ENCODE data around the gene GCNT1. TPM values are rescaled to one million over a fixed set of nuclear protein-coding genes. Genes with fewer than 3 reads are reported as not detected.
"Not testable (repeated sequence)": the region's sequence is repeated elsewhere in the genome, so short reads cannot be mapped to it uniquely, and the experiment has no call there.

The GCNT1 gene
- polyA plus RNA-seq, 3 donors = 4.3 to 4.9 (median 4.8) TPM

DNA sequence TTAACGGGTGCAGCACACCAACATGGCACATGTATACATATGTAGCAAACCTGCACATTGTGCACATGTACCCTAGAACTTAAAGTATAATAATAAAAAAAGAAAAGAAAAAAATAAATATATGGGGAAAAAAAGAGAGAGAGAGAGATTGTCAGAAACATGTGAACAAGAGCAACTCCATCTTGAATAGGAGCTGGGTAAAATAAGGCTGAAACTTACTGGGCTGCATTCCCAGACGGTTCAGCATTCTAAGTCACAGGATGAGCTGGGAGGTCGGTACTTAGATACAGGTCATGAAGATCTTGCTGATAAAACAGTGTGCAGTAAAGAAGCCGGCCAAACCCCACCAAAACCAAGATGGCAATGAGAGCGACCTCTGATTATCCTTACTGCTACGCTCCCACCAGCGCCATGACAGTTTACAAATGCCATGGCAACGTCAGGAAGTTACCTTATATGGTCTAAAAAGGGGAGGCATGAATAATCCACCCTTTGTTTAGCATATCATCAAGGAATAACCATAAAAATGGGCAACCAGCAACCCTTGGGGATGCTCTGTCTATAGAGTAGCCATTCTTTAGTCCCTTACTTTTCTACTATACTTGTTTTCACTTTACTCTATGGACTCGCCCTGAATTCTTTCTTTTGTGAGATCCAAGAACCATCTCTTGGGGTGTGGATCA is 21.8 kb upstream of the GCNT1 start:
- DNase-seq (ENCODE audit: extremely low read depth in 1 of 11, low read depth in 9 of 11, low spot score in 4 of 11) = not testable (repeated sequence)

DNA sequence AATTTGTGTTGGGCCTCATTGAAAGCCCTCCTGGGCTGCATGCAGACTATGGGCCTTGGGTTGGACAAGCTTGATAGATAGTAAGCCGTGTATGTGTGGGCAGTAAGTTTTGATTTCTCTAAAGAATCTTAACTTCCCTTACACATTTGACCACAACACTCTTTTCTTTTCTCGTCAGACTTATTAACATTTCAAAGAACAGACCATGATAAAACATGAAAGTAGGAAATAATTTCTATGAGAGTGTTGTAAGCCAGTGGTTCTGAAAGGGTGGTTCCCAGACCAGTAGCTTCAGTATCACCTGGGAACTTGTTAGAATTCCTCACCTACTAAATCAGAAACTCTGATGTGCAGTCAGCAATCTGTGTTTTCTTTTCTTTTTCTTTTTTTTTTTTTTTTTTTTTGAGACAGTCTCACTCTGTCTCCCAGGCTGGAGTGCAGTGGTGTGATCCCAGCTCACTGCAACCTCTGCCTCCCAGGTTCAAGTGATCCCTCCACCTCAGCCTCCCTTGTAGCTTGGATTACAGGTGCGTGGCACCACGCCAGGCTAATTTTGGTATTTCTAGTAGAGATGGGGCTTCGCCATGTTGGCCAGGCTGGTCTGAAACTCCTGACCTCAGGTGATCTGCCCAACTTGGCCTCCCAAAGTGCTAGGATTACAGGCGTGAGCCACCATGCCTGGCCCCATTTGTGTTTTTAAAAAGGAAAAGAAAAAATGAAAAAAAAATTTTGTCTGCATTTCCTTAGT is 20.0 kb upstream of the GCNT1 start:
- no peak for DNase-seq (ENCODE audit: extremely low read depth in 1 of 11, low read depth in 9 of 11, low spot score in 4 of 11)

DNA sequence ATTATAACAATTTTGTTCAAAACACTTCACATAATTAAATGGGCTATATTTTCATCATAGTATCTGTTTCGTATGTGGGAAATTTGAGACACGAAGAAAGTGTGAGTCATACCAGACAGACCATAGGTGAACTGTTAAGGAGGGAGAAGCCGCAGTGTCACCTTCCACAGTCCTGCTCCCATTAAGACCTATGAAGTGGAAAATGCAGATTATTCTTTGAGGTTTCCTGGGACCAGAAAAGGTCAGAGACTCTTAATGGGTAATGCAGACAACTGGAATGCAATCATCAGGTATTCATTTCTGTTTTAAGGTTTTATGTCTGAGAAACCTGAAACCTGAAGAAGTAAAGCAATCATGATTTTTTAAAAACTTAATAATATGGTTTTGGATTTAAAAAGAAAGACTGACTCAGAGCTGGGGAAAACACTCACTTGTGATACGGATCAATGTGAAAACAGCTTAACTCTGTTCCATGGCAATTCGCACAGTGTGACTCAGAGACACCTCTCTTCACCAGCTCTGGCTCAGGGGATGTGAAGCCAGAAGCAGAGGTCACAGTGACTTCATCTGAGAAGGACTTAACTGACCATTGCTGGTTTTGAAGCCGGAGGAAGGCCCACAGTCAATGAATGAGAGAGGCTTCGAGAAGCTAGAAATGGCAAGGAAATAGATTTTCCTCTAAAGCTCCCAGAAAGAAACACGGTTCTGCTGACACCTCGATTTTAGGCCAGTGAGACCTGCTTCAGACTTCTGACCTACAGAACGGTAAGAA is 17.2 kb upstream of the GCNT1 start:
- DNase-seq (ENCODE audit: extremely low read depth in 1 of 11, low read depth in 9 of 11, low spot score in 4 of 11) = peak in 1 of 11 donors; percentile 9

DNA sequence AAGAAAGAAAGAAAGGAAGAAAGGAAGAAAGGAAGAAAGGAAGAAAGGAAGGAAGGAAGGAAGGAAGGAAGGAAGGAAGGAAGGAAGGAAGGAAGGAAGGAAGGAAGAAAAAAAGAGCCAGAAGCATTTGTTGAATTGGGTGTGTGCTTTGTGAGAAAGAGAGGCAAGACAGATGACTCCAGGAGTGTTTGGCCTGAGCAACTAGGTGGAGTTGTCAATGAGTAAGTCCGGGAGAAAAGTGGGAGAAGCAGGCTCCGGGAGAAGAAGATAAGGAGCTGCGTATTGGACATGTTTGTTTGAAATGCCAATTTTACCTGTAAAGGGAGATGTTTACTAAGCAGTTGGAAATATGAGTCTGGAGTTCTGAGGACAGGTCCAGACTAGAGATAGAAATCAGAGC is 15.1 kb upstream of the GCNT1 start:
- no peak for DNase-seq (ENCODE audit: extremely low read depth in 1 of 11, low read depth in 9 of 11, low spot score in 4 of 11)

DNA sequence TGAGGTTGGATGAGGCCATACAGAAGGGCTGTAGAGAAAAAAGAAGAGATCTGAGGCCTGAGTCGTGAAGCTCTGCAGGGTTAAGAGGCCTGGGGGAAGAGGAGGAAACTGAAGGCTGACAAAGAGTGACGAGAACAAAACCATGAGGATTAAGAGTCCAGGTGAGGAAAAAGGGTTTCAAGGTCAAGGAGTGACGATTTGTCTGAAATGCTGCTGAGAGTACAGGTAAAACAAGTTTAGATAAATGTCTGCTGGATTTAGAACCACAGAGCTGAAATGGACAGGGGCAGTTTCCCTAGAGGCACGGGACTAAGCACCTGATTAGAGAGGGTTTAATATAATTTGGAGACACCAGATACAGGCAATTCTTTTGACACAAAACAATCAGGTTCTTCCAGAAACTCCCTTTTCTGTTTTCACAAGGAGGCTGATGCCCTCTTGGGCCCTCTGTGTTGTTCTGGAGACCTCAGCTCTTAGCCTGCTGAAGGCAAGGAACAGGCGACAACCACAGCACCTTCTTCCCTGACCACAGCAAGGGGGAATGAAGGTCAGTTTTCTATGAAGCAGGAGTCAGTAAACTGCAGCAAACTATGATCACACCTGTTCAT is 14.6 kb upstream of the GCNT1 start:
- DNase-seq (ENCODE audit: extremely low read depth in 1 of 11, low read depth in 9 of 11, low spot score in 4 of 11) = no peak

DNA sequence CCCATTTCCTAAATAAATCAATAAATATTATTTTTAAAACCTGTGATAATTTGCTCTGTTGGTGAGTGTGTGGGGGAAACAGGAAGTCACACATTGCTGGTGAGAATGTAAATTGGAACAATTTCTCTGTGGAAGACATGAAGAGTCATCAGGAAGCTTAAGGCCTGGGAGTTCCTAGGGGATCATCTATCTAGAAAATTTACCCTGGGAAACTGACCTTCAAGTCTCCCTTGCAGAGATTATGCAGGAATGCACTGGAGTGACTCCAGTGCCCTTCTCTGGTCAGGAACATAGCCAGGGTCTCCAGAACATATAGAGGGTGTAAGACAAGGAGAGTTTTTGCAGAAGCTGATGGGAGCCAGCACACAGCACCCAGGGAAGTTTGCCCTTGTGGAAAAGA is 13.0 kb upstream of the GCNT1 start:
- DNase-seq (ENCODE audit: extremely low read depth in 1 of 11, low read depth in 9 of 11, low spot score in 4 of 11) = no peak

DNA sequence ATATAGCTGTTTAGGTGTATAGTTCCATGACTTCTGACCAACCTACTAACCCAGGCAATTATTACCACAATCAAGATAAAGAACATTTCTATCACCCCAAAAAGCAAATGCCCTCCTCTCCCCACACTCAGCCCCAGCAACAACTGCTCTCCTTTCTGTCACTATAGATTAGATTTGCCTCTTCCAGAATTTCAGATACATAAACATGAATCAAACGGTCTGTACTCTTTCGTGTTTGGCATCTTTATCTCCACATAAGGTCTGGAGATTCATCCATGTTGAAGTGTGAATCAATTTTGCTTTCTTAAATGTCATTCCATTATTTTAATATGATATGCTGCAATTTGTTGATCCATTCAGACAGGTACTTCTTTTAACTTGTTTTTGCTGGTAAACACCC is 10.5 kb upstream of the GCNT1 start:
- no peak for DNase-seq (ENCODE audit: extremely low read depth in 1 of 11, low read depth in 9 of 11, low spot score in 4 of 11)

DNA sequence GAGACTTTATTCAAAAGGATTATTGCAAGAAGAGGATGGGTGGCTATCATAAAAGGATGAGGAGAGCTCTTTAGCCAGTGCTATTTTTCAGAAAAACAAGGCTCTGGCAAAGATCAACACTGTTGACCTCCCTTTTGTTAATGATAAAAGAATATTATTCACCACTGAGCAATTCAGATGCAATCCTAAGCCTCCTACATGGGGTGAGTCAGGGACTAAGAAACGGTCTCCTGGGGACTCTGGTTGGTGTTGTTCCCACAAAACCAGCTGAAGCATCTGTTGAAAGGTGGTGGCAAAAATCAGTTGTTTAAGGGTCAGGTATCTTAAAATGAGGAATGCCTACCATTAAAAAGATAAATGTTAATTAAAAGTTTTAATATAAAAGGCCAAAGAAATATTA is 7.7 kb upstream of the GCNT1 start:
- no peak for DNase-seq (ENCODE audit: extremely low read depth in 1 of 11, low read depth in 9 of 11, low spot score in 4 of 11)

DNA sequence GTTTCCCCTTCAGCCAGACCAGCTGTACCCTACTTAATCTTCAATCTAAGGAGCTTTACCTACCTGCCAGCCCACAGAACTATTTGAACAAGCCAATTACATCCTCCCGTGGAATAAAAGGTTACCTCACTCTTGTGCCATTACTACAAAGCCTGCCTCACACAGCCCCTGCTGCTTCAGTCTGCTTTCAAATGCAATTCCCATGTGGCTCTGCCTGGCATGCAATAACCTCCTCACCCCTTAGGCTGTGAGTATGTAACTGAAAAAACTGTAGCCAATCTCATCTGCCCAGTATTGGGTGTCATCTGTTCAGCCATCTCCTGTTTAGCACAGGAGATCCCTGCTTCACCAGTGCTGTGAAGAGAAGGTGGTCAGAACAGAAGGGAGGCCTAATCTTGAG is 6.1 kb upstream of the GCNT1 start:
- DNase-seq (ENCODE audit: extremely low read depth in 1 of 11, low read depth in 9 of 11, low spot score in 4 of 11) = no peak

DNA sequence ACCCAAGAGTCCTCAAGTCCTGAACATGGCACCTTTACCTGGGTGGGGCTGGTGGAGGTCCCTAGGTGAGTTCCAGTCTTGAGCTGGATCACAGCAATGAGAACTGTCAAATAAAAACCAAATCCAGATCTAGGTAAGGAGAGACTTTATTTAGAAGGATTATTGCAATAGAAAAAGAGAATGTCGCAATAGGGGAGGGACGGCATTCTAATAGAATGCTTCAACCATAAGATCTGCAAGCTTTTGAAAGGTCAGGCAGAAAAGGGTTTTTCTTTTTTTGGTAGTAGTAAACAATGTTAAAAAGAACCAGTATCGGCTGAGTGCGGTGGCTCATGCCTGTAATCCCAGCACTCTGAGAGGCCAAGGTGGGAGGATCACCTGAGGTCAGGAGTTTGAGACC is 5.2 kb upstream of the GCNT1 start:
- DNase-seq (ENCODE audit: extremely low read depth in 1 of 11, low read depth in 9 of 11, low spot score in 4 of 11) = no peak

DNA sequence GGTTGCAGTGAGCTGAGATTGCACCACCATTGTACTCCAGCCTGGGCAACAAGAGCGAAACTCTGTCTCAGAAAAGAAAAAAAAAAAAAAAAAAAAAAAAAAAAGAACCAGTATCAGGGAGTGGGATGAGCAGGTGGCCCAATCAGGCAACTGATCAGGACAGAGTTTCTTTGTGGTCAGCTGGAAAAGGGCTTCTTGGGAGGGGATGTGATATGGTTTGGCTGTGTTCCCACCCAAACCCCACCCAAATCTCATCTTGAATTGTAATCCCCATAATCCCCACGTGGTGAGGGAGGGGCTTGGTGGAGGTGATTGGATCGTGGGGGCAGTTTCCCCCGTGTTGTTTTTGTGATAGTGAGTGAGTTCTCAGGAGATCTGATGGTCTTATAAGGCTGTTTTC is 4.7 kb upstream of the GCNT1 start:
- no peak for DNase-seq (ENCODE audit: extremely low read depth in 1 of 11, low read depth in 9 of 11, low spot score in 4 of 11)

DNA sequence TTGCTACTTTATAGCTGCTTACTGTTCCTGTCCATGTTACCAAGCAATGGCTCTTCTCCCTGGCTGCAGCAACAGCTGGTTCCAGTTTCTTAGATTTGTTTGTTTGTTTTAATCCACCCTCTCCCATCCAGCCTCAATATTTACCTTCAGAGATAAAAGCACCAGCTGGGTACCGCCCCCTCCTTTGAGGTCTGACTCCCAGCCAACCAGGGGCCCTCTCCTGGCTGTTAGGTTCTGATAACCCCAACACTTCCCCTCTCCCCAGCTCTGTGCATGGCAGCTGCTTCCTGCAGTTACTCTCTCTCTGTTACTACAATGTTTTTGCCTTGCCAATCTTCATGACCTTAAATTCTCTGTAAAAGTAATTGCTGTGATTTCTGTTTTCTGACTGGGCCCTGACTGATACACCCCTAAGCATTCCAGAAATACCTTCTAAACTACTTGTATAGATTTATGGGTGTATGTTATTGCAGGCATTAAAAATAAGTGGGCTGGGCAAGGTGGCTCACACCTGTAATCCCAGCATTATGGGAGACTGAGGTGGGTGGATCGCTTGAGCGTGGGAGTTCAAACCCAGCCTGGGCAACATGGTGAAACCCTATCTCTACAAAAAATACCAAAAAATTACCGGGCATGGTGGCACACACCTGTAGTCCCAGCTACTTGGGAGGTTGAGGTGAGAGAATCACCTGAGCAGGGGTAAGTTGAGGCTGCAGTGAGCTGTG is 2.6 kb upstream of the GCNT1 start:
- peak in 8 of 11 donors; percentile 32 to 69 (median 51) for DNase-seq (ENCODE audit: extremely low read depth in 1 of 11, low read depth in 9 of 11, low spot score in 4 of 11)

DNA sequence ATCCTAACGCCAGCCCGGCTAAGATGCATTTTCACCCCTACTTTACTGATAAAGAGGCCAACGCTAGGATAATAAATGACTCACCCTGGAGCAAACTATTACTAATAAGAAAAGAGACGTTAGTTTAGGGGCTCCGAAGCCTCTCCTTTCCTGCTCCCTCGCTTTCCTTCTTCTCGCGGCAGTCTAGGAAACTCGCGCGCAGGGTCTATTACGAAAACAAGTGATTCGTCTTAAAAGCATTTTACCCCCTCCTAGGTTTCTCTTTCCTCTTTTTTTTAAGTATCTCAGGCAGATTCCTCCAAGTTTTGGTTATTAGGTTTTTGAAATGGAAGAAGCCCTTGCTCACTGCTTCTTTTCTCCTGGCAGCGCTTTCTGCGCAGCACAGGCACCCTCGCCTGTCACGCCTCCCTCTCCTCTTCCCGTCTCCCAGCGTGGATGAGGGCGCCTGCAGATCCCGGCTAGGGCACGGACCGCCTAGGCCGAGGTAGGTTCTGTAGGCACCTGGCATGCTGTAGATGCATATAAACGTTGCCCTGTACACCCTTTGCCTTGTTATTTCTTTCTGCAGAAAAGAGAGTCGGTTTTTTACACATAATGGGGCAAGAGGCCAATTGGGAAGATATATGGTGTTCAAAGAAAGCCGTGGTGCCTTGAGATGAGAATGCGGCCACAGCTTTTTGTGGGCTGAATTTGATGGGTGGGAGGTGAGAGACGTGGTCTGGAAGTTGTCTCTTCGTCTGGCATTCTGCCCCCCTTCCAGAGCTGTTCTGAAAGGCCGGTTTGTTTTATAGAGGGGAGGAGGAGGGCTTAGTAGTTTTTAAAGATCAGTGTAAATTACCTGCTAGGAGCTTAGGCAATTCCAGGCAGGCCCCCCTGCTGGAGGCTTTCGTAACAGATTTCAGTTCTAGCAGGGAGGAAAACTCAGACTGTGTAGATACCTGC is 983 bp downstream of the GCNT1 start:
- DNase-seq (ENCODE audit: extremely low read depth in 1 of 11, low read depth in 9 of 11, low spot score in 4 of 11) = peak in 7 of 11 donors; percentile 14 to 42 (median 28)

DNA sequence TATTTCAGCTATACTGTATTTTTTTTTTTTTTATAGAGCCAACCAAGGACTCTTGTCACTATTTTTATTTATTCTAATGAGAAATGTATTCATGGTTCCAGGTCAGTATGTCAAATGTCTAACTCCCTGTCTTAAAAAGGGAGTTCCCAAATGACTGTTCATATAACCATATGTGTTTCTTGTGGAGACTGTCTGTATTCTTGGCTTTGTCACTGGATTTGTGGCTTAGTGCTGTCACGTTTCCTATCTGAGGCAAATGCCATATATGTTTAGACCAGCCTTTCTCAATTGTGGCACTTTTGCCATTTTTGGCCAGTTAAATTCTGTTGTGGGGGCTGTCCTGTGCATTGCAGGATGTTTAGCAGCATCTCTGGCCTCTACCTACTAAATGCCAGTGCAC is 3.1 kb downstream of the GCNT1 start:
- no peak for DNase-seq (ENCODE audit: extremely low read depth in 1 of 11, low read depth in 9 of 11, low spot score in 4 of 11)

DNA sequence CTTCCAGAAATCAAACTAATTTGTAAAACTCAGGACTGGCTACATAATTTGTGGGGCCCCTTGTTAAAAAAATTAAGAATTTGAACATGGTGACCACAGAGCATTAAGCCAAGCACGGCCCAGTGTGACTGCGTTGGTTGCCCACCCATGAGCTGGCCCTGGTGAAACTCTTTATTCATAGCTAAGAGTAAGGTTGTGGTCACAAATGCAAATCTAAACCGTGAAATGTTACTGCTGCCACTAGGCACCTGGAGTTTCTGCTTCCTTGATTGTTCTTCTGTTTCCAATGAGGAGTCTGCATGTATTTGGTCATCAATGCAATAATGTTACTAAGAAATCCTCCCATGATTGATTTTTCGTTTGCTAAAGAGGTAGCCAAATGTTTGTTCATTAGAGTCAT is 4.2 kb downstream of the GCNT1 start:
- DNase-seq (ENCODE audit: extremely low read depth in 1 of 11, low read depth in 9 of 11, low spot score in 4 of 11) = no peak

DNA sequence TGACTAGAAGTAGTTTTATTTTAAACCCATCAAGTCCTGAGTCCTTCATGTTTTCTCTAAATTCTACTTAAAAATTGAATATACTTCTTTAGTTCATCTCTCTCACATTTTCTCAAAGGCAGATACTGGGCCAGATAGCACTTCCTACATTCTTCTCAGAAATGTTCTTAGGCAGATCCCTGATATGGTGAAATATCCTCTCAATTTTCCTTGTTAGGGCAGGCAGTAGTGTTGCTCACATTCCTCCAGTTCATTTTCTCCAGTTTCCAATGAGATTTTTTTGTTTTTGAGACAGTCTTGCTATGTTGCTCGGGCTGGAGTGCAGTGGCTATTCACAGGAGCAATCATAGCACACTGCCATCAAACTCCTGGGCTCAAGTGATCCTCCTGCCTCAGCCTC is 5.7 kb downstream of the GCNT1 start:
- DNase-seq (ENCODE audit: extremely low read depth in 1 of 11, low read depth in 9 of 11, low spot score in 4 of 11) = no peak

DNA sequence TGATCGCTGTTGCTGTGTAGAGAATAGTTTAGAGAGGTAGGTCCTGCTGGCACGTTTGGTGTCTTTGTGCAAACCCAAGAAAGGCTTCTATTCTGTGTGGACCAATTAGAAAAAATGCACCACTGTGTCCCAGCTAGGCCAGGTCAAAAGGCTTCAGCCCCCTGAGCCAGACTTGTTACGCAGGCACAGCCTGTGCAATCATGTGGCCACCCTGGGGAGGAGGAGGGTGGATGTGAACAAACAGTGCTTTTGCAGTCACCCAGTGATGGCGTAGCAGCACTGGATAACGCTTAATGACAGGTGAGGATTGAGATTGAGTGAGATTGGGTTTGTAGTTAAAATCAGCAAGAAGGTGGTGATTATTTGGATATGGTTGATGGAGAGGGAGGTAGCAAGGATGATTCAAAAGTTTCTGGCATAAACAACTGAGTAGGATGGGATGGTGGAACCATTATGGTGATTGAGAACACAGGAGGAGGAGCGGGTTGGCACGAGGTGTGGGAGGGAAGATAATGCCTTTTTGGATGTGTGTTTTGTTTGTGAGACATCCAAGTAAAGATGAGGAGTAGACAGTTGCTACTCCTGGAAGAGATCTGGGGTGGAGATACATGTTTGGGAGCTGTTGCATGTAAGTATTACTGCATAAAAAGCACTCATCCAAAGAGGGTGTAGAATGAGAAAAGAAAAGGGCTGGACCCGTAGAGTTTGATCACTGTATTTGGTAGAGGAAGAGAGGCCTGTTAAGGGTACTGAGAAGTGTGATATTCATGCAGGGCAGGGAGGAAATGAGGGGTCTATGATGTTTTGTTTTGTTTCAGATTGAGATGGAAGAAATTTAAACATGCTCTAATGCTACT is 6.7 kb downstream of the GCNT1 start:
- no peak for DNase-seq (ENCODE audit: extremely low read depth in 1 of 11, low read depth in 9 of 11, low spot score in 4 of 11)
